SK-N-MC (cell line): ENCODE results near the gene MRPL24.

Source experiments
- DNase-seq: peaks from one replicate; pipeline ENCODE4 v3.0.0-alpha.2; 2011; ENCODE audit warnings: low read depth, low spot score
- H3K27ac ChIP-seq: fragments of 200-600 bp; sonication (generic); 2 replicates; pipeline ENCODE4 v1.5.1; 2016; ENCODE audit warnings: mixed run types
- H3K36me3 ChIP-seq: fragments of 200-600 bp; sonication (generic); 2 replicates; pipeline ENCODE4 v1.6.1; 2017; ENCODE audit warnings: antibody characterized with exemption, low read length, mixed read lengths; ENCODE audit not compliant: insufficient read depth
- H3K4me3 ChIP-seq: fragments of 200-600 bp; sonication (generic); 2 replicates; pipeline ENCODE4 v1.5.1; 2016
- H3K9ac ChIP-seq: fragments of 200-600 bp; sonication (generic); 2 replicates; pipeline ENCODE4 v1.8.0; 2017; ENCODE audit warnings: mixed run types, mixed read lengths; ENCODE audit not compliant: insufficient read length
- H3K9me3 ChIP-seq: fragments of 200-600 bp; sonication (generic); 2 replicates; pipeline ENCODE4 v1.6.1; 2017; ENCODE audit warnings: low read depth, mild to moderate bottlenecking, antibody characterized with exemption, low read length, moderate library complexity, mixed read lengths
- EZH2 ChIP-seq: fragments of 200-600 bp; sonication (generic); IDR thresholded peaks from one replicate; pipeline ENCODE4 v1.6.1; 2017; ENCODE audit warnings: antibody characterized with exemption
- FOXP2 ChIP-seq: optimal IDR thresholded peaks from 2 replicates; pipeline ENCODE3; 2011; ENCODE audit warnings: mild to moderate bottlenecking, moderate library complexity; ENCODE audit not compliant: insufficient read depth; ENCODE audit errors: extremely low read length, control extremely low read depth
- POLR2AphosphoS5 ChIP-seq: IDR thresholded peaks from 2 replicates; pipeline ENCODE4 v1.6.1; 2012; ENCODE audit warnings: mild to moderate bottlenecking, low read depth, low read length, borderline replicate concordance

Gene MRPL24

GRCh38 chr1:156740741-156741480 lies at the start of gene MRPL24:
Gene MRPL24, minus strand, starts transcription at chr1:156741088. Its CDS starts 2,384 bp downstream, at chr1:156738704.
- Histone ChIP-seq H3K4me3 (peak within 1 kb of the TSS; percentile 91), H3K9me3 (no peaks in the 10 kb centered on the region), H3K9ac (peak within 1 kb of the TSS; percentile 89), H3K27ac (peak within 1 kb of the TSS; percentile 86), H3K36me3 (peaks cover 62% of the 10 kb centered on the region)
- DNase-seq, result peak; percentile 97
- peak; percentile 89 for TF ChIP-seq POLR2AphosphoS5
- no peak for TF ChIP-seq EZH2
- TF ChIP-seq FOXP2, result no peak

GRCh38 chr1:156789621-156790318 lies 48.9 kb upstream of the MRPL24 start:
- Histone ChIP-seq H3K9ac (no peak overlapping the region), H3K9me3 (no peaks in the 10 kb centered on the region), H3K27ac (no peak overlapping the region), H3K4me3 (no peak overlapping the region), H3K36me3 (peaks cover 72% of the 10 kb centered on the region)
- TF ChIP-seq EZH2 (no peak), FOXP2 (no peak), POLR2AphosphoS5 (no peak)
- DNase-seq, result no peak

GRCh38 chr1:156788136-156788535 lies 47.2 kb upstream of the MRPL24 start:
- Histone ChIP-seq H3K9ac (no peak overlapping the region), H3K9me3 (no peaks in the 10 kb centered on the region), H3K36me3 (peaks cover 67% of the 10 kb centered on the region), H3K27ac (no peak overlapping the region), H3K4me3 (no peak overlapping the region)
- no peak for TF ChIP-seq FOXP2
- DNase-seq, result no peak

- Histone ChIP-seq H3K9ac (no peak overlapping the region), H3K4me3 (no peak overlapping the region), H3K36me3 (peaks cover 68% of the 10 kb centered on the region), H3K27ac (no peak overlapping the region), H3K9me3 (no peaks in the 10 kb centered on the region)
- no peak for DNase-seq
- TF ChIP-seq EZH2 (no peak), FOXP2 (no peak), POLR2AphosphoS5 (no peak)
Observed at GRCh38 chr1:156786640-156787039, 45.8 kb upstream of the MRPL24 start.

- Histone ChIP-seq H3K36me3 (peaks cover 68% of the 10 kb centered on the region), H3K4me3 (no peak overlapping the region), H3K27ac (no peak overlapping the region), H3K9me3 (no peaks in the 10 kb centered on the region), H3K9ac (no peak overlapping the region)
- DNase-seq, result no peak
- no peak for TF ChIP-seq EZH2
- TF ChIP-seq FOXP2, result no peak
- TF ChIP-seq POLR2AphosphoS5, result no peak
Observed at GRCh38 chr1:156785458-156785857, 44.6 kb upstream of the MRPL24 start.

- TF ChIP-seq POLR2AphosphoS5 (no peak), EZH2 (no peak), FOXP2 (no peak)
- H3K36me3 ChIP-seq, result peaks cover 46% of the 10 kb centered on the region
- no peak for DNase-seq
Observed at GRCh38 chr1:156781585-156782186, 40.8 kb upstream of the MRPL24 start.

GRCh38 chr1:156777573-156777972 lies 36.7 kb upstream of the MRPL24 start:
- H3K36me3 ChIP-seq, result peaks cover 32% of the 10 kb centered on the region
- H3K27ac ChIP-seq, result peak overlapping the region; percentile 34; the same call in 1 of the 2 replicates
- no peak overlapping the region for H3K9ac ChIP-seq
- no peak for DNase-seq
- TF ChIP-seq FOXP2, result no peak
- no peak for TF ChIP-seq EZH2
- no peak for TF ChIP-seq POLR2AphosphoS5
- no peak overlapping the region for H3K4me3 ChIP-seq
- H3K9me3 ChIP-seq, result no peaks in the 10 kb centered on the region

More at GRCh38 chr1:156781585-156782186, 40.8 kb upstream of the MRPL24 start:
- Histone ChIP-seq H3K27ac (no peak overlapping the region), H3K4me3 (no peak overlapping the region), H3K9me3 (no peaks in the 10 kb centered on the region), H3K9ac (no peak overlapping the region)

- Histone ChIP-seq H3K9ac (no peak overlapping the region), H3K27ac (0 out of 2 replicates have a peak overlapping the region, but pooled peaks have one; percentile 19), H3K9me3 (no peaks in the 10 kb centered on the region), H3K4me3 (no peak overlapping the region), H3K36me3 (peaks cover 30% of the 10 kb centered on the region)
- TF ChIP-seq FOXP2 (no peak), EZH2 (no peak), POLR2AphosphoS5 (no peak)
- no peak for DNase-seq
Observed at GRCh38 chr1:156776942-156777341, 36.1 kb upstream of the MRPL24 start.

- TF ChIP-seq POLR2AphosphoS5, result no peak
- TF ChIP-seq EZH2, result no peak
- no peak for TF ChIP-seq FOXP2
- H3K9ac ChIP-seq, result no peak overlapping the region
- no peak overlapping the region for H3K27ac ChIP-seq
- H3K9me3 ChIP-seq, result no peaks in the 10 kb centered on the region
- DNase-seq, result no peak
- no peak overlapping the region for H3K4me3 ChIP-seq
- peaks cover 26% of the 10 kb centered on the region for H3K36me3 ChIP-seq
Observed at GRCh38 chr1:156775799-156776198, 34.9 kb upstream of the MRPL24 start.
